Stimulated activated CD8-positive, alpha-beta memory T cell treated with anti-CD3 and anti-CD28 coated beads, Interleukin-15, amount 100 ng/mL, for 48 hours (primary cell): ENCODE measurements around the gene PRDM16.

ENCODE experiments used
- DNase-seq, 2 donors: peaks; one replicate each; pipeline ENCODE4 v3.0.0-alpha.2; 2020; ENCODE audit warnings: low read depth in 2 of 2

The PRDM16 gene

DNA sequence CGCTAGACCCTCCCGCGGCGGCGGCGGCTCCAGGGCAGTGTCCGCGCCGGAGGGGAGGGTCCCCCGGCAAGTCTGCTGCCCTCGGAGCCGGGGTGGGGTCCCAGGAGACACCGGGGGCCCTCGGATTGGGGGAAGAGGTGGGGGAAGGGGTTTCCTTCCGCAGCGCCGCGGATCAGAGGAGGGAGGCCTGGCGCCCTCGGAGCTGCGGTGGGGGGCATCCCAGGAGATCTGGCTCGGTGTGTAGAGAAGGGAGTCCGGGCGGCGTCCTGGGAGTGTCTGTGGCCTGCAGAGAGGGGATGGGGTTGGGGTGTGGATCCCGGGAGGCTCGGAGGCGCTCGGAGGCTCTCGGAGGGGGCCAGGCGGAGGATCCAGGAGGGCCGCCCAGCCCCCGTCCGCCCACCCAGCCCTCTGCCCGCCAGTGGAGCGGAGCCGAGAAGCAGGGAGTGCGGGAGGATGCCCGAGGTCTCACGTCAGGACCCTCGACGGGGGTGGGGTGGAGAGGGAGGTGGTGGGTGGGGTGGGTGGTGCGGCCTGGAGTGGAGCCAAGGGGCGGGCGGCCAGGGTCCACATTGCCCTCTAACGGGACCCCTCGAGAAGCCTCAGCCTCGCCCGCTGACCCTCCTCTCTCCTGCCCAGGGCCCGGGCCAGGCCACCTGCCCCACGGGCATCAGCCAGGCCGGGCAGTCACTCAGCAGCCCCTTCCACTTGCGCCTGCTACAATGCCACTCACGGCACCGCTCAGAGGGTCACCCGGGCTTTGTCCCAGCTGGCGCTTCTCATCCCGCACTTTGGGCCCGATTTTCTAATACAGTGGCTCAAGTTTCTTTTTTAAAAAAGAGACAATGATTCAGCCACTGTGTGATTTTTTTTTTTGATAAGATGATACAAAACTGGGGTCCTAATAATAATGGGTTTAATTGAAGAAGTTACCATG, 325.3 kb downstream of the PRDM16 start:
- no peak for DNase-seq

DNA sequence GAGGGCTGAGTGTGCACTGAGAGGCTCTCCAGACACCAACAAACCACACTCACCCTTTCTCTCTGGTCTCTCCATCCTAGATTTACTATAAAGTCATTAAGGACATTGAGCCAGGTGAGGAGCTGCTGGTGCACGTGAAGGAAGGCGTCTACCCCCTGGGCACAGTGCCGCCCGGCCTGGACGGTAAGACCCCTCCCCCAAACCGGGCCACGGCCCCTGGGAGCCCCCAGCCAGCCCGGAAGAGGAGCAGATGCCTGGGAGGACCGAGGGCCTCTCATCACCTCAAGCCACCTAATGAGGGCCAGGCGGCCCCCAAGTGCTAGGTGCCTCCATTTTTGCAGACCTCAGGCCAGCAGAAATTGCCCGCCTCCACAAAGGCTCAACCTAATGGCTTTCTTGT, 327.4 kb downstream of the PRDM16 start:
- no peak for DNase-seq

DNA sequence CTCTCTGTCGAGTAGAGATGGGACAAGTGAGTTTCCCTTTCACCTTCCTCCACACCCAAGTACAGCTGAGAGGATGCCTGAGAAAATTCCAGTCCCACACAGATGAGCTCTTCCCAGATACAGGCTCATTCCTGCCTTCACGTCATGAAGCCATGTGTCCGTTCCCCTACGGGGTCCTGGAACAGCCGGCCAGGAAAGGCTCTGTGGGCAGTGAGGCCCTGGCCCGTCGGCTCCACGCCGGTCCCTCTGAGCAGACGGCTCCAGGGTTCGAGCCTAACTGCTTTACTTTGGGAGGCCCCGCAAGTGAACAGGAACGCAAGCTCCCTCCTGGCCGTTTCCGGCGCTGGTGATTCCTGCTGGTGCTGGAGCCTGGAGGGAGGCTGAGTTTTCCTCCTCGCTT, 328.3 kb downstream of the PRDM16 start:
- no peak for DNase-seq

DNA sequence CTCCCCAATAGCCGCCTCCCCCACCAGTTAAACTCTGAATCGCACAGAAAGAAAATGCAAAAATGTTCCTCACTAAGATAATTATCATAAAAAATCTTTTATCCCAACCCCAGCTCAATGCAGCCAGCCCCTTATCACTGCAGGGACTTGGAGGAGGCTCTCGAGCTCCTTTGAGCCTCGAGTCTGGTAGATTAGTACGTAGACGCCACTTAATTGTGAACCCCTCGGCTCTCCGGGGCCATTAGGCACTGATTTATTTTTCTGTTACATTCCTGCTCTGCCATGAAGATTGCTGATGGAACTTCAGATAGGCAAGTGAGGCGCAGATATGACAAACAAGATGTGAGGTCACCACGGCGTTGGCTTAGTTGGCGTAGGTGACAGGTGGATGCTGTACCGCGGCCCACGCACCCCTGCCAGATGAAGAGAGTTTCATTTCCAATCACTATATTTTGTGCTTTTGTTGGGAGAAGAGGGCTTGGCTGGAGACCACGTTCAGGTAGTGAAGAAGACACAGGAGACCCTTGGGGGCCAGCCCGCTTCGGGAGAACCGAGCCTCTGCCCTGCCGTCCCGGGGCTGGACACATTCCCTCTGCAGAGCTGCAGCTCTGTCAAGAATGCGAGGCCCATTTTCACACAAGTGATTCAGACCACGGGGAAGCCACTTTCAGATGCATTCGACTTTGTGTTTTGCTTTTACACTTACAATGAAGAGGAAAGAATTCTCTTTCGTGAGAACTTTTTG, 329.6 kb downstream of the PRDM16 start:
- no peak for DNase-seq

DNA sequence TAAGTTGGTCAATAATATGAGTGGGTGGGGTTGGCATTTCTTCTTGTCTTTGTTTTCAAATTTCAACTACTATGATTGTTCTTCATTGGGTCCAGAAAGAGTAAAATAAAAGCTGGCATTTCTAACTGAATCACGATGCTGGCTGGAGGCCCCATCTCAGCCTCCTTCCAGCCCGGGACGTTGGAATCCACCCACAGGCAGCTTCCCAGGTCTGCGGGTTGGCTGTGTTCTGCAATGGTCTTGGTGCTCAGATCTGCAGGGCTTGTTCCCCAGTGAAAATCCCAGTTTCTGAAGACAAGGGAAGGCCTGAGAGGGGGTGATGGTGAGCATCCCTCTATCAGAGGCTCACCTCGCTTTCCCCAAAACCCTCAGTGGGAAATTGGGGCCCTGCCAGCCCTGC, 330.7 kb downstream of the PRDM16 start:
- no peak for DNase-seq

DNA sequence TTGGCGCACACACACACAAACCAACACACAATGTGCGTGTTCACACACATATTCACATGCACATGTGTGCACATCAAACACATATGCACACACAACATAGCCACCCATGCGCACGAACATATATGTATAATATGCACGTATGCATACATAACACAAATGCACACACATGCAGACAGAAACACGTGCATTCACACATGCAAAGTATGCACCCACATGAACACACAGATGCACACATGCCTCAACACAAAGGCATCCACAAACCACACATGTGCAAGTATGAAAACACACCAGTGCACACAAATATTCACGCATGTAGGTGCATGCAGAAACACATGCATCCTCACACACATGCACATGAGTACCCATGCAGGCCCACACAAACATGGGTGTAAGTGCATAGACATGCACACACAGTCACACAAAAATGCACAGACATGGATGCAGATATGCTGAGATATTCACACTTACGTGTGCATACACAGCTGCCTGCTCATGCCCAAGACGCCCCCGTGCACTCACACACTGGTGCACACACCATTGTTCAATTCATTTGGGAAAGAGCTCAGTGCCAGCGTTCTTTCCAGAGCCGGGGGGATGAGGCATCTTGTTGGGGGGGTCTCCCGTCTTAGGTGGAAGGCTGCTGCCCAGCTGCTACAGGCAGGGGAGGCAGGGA, 332.7 kb downstream of the PRDM16 start:
- no peak for DNase-seq

DNA sequence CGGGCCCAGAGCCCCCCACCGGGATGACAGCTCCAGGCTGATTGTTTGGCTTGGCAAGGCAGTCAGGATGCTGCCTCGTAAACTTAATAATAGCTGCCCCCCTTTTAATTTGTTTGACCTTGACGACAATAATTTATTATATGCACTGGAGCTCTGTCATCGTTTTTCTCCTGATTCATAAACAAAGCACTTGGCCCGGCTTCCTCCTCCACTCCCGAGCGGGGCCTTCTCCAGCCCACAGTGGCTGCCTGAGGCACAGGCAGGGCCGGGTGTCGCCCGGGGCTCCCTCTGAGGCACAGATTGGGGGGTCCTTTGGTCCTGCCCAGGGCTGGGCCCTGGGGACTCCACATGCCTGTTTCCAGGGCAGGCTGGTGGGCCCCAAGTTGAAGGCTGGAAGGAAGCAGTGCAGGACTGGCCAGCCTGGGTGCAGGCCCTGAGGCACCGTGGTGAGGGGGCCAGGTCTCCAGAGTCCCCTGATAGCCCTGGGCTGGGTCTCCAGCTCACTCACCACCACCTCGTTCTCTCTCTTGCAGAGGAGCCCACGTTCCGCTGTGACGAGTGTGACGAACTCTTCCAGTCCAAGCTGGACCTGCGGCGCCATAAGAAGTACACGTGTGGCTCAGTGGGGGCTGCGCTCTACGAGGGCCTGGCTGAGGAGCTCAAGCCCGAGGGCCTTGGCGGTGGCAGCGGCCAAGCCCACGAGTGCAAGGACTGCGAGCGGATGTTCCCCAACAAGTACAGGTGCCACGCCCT, 333.4 kb downstream of the PRDM16 start:
- DNase-seq = no peak

DNA sequence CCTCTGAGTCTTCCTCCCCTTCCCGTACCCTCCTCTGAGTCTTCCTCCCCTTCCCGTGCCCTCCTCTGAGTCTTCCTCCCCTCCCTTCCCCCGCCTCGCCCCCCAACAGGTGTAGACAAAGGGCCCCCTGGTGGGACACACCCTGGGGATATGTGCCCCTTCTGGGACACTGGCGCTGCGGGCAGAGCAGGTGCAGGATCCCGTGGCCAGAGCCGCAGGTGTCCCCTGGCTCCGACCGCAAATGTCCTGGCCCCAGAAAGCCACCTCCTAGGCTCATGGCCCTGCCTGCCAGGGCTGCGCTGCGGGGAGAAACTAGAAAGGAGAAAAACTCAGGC, 334.0 kb downstream of the PRDM16 start:
- no peak for DNase-seq

DNA sequence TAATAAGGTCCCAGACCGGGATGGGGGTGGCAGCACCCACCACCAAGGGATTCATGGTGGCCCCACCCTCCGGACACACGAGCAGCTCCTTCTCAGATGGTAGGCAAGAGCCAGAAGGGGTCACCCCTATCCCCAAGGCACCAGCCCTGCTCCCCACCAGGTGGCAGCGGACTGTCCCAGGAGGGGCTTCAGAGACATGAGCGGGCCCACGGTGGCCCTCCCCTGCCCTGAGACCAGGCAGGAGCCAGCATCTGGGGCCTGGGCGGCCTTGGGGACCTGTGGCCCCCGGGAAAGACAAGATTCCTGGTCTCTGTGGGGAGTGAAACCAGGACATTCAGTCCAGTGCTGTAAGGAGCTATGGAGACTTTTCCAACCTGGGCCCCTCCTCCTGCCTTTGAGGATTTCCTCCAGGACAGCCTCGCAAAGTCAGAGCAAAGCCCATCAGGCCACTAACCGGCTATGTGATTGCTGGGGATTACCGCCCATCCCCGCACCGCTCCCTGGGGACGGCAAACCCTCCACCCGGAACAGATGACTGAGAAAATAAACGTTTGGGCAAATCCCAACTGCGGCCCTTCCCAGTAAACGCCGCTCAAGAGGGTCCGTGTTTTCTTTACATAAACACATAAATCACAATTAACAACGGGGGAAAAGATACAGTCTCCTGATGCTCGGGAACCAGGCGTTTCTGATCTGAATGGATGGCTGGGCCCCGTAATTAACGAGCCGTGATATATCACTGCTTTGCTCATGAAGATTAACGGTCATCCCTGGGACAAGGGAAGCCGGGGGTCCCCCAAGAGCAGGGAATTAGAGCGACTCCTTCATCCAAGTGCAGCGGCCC, 334.6 kb downstream of the PRDM16 start:
- no peak for DNase-seq

DNA sequence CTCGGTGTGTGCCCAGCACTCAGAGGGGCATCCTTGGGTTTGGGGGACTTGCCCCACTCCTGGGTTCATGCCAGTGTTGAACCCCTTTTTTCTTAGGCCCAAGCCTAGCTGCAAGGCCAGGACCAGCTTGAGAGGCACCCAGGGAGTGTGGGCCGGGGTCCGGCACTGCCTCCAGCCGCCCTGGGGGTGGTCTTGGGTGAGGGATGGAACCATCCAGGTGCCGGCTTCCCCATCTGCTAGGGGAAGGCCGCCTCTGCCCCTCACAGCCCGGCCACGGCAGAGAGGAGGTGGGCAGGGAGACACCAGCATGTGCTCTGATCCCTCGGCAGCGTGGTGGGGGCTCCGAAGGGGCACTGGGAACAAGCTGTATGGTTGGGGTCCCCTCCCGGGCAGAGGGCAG, 335.3 kb downstream of the PRDM16 start:
- no peak for DNase-seq

DNA sequence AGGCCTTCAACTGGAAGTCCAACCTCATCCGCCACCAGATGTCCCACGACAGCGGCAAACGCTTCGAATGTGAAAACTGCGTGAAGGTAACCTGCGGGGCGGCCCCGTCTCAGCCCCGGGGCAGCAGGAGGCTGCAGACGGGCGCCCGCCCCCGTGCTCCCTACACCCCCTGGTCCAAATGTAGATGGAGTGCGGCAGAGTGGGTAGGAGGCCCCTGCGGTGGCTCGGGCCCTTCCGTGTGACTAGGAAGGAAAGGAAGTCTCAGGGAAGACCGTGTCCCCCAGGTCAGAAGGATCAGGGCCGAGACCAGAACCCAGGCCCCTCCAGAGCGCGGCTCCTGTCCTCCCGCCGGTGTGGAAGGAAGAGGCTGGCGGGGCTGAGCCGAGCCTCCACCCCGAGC, 335.8 kb downstream of the PRDM16 start:
- no peak for DNase-seq

DNA sequence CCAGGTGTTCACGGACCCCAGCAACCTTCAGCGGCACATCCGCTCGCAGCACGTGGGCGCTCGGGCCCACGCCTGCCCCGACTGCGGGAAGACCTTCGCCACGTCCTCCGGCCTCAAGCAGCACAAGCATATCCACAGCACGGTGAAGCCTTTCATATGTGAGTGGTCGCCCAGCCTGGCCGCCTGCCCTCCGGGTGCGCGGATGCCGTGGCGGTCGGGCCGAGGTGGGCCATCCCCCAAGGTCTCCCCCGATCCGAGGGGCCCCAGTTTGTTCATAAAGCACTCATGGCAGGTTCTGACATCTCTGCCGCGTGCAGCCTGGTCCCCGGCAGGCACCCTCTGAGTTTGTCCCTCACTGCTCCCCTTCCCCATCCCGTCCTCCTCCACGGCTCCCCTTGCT, 336.5 kb downstream of the PRDM16 start:
- DNase-seq = no peak

DNA sequence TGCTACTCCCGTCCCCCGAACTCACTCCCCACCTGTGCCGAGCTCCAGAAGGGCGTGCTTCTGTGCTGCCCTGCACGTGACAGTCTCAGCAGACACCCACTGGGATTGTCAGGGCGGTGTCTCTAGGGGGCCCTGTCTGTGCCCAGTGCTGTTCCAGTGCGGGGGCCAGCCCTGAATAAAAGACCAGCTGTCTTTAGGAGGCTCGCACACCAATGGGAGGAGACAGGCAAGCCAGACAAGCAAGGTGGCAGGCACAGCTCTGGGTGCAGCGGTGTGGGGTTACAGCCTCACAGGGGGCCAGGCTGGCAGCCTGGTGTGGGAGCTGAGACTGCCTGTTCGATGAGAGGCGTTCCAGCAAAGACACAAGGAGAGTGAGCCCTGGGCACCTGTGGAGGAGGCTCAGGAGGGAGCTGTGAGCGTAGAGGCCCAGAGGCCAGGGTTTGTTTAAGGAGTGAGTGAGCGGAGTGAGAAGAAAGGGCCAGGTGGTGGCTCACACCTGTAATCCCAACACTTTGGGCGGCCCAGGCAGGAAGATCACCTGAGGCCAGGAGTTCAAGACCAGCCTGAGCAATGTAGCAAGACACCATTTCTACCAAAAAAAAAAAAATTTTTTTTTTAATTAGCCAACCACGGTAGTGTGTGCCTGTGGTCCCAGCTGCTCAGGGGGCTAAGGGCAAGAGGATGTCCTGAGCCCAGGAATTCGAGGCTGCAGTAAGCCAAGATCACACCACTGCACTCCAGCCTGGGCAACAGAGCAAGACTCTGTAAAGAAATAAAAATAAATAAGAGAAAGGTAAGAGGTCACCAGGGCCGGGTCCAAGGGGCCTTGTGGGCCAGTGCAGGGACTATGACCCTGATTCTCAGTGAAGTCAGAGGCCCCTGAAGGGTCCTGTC, 337.2 kb downstream of the PRDM16 start:
- no peak for DNase-seq

DNA sequence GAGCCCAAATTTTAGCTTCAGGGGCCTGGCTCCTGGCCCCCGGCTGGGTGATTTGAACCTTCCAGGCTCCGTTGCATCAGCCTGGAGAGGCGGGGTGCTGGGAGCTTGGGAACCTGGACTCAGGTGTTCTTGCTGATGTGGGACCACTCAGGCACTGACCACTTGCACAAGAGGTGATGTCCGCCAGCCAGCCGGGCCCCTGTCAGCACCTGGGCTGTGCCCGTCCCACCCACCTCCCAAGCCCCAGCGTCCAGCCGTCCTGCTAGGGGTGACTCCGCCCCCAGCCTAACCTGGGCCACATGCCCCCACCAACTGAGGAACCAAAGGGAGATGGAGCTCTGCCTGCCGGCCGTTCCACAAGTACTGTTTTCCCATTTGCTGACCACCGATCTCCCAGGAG, 338.0 kb downstream of the PRDM16 start:
- no peak for DNase-seq

DNA sequence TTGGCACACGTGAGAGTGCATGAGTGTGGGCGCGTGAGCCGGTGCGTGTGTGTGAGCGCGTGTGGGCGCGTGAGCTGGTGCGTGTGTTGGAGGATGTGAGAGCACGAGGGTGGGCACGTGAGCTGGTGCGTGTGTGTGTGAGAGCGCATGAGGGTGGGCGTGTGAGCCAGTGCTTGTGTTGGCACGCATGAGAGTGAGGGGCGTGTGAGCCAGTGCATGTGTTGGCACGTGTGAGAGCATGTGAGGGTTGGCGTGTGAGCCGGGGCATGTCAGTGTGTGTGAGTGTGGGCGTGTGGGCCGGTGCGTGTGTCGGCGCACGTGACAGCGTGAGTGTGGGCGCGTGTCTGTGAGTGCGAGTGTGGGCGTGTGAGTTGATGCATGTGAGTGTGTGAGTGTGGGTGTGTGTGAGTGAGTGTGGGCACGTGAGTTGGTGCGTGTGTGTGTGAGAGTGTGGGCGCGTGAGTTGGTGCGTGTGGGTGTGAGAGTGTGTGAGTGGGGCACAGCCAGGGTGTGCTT, 339.8 kb downstream of the PRDM16 start:
- DNase-seq = no peak

DNA sequence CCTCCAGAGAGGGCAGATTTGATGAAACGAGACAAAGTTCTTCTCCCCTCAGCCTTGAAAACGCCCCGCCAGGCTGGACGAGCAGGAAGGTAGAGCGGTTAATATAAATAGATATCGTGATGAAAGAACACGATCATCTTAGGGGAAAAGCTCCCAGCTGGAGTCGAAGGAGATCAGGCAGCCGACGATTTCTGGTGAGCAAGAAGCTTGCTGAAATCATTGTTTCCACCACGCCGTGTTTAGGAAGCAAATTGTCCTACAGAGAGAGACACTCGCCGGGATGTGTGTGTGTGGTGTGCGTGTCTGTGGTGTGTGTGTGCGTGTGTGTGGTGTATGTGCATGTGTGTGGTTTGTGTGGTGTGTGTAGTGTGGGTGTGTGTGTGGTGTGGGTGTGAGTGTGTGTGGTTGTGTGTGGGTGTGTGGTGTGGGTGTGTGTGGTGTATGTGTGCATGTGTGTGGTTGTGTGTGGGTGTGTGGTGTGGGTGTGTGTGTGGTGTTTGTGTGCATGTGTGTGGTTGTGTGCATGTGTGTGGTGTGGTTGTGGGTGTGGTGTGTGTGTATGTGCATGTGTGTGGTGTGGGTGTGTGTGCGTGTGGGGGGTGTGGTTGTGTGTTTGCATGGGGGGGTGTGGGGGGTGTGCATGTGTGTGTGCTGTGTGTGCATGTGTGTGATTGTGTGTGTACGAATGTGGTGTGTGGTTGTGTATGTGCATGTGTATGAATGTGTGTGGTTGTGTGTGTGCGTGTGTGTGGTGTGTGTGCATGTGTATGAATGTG, 340.6 kb downstream of the PRDM16 start:
- DNase-seq = no peak

DNA sequence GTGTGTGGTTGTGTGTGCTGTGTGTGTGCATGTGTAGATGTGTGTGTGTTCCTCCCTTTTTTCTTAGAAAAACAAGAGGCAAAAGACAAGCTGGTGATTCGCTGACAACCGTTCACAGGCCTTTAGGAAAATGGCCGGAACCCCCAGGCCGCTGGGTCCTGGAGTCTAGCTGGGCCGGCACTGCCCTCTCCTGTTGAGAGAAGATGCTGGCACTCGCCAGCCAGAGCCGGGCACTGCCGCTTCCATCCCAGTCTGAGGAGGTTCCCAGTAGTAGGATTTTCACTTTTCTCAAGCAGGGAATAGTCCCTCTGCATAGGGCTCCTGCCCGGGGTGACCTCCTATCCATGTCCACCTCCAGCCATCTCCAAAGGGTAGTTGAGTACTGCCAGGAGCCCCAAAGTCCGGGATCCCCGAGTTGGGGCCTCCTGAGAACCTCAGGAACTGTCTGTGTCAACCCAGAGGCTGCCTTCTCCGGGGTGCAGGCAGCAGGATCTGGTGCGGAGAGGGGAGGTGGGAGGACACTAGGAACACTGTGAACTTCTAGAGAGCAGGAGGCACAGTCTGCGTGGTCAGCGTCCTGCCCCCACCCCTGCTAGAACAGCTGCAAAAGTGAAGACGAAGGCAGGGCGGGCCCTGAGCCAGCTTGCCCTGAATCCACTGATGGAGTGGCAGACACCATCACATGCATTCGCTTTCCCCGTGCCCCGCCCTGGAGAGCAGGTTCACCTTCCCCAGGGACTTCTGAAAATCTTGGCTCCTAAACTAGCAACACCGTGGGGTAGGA, 341.3 kb downstream of the PRDM16 start:
- DNase-seq = no peak

DNA sequence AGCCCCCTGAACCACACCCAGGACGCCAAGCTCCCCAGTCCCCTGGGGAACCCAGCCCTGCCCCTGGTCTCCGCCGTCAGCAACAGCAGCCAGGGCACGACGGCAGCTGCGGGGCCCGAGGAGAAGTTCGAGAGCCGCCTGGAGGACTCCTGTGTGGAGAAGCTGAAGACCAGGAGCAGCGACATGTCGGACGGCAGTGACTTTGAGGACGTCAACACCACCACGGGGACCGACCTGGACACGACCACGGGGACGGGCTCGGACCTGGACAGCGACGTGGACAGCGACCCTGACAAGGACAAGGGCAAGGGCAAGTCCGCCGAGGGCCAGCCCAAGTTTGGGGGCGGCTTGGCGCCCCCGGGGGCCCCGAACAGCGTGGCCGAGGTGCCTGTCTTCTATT, 342.8 kb downstream of the PRDM16 start:
- DNase-seq = no peak
